Activated CD4-positive, CD25-positive, alpha-beta regulatory T cell treated with anti-CD3 and anti-CD28 coated beads, Interleukin-2, amount 50 U/mL, for 72 hours (primary cell): ENCODE measurements around the gene DCDC1.

Source experiments
- DNase-seq: peaks from one replicate; pipeline ENCODE4 v3.0.0; 2021

Gene DCDC1

GRCh38 chr11:31369348-31370329, at the start of gene DCDC1, which contains the start of gene DNAJC24:
DCDC1 (minus strand) TSS chr11:31369739; CDS start chr11:31328280, 41,459 bp downstream.
DNAJC24 (plus strand) TSS chr11:31369860; CDS start chr11:31370749, 889 bp downstream.
- peak; percentile 90 for DNase-seq

- no peak for DNase-seq
Measured at GRCh38 chr11:31419138-31419537, 49.6 kb upstream of the DCDC1 start.

- no peak for DNase-seq
Measured at GRCh38 chr11:31417816-31418215, 48.3 kb upstream of the DCDC1 start.

- DNase-seq, result no peak
Measured at GRCh38 chr11:31417357-31417756, 47.8 kb upstream of the DCDC1 start.

GRCh38 chr11:31415435-31415834, 45.9 kb upstream of the DCDC1 start:
- DNase-seq, result no peak

GRCh38 chr11:31414338-31414737, 44.8 kb upstream of the DCDC1 start:
- DNase-seq, result no peak

GRCh38 chr11:31412946-31413345, 43.4 kb upstream of the DCDC1 start:
- no peak for DNase-seq

GRCh38 chr11:31408201-31408600, 38.7 kb upstream of the DCDC1 start:
- no peak for DNase-seq

GRCh38 chr11:31404614-31405013, 35.1 kb upstream of the DCDC1 start:
- no peak for DNase-seq

- no peak for DNase-seq
Measured at GRCh38 chr11:31397239-31397834, 27.8 kb upstream of the DCDC1 start.

GRCh38 chr11:31387379-31387778, 17.8 kb upstream of the DCDC1 start:
- no peak for DNase-seq

GRCh38 chr11:31383116-31383515, 13.6 kb upstream of the DCDC1 start:
- DNase-seq, result no peak

- no peak for DNase-seq
Measured at GRCh38 chr11:31375879-31376278, 6.3 kb upstream of the DCDC1 start.

- DNase-seq, result no peak
Measured at GRCh38 chr11:31366795-31367194, 2.7 kb downstream of the DCDC1 start.

- no peak for DNase-seq
Measured at GRCh38 chr11:31361743-31362142, 7.8 kb downstream of the DCDC1 start.

GRCh38 chr11:31355817-31356216, 13.7 kb downstream of the DCDC1 start:
- no peak for DNase-seq

GRCh38 chr11:31355131-31355530, 14.4 kb downstream of the DCDC1 start:
- DNase-seq, result no peak

- no peak for DNase-seq
Measured at GRCh38 chr11:31351168-31351567, 18.4 kb downstream of the DCDC1 start.

- DNase-seq, result no peak
Measured at GRCh38 chr11:31340903-31341572, 28.5 kb downstream of the DCDC1 start.

GRCh38 chr11:31337806-31338205, 31.7 kb downstream of the DCDC1 start:
- no peak for DNase-seq

- DNase-seq, result no peak
Measured at GRCh38 chr11:31328697-31329096, 40.8 kb downstream of the DCDC1 start.

GRCh38 chr11:31327417-31327816, 42.1 kb downstream of the DCDC1 start:
- no peak for DNase-seq

GRCh38 chr11:31326470-31327148, 42.9 kb downstream of the DCDC1 start:
- DNase-seq, result no peak
